Measurements from ENCODE around the gene PTK7.

Gene PTK7

DNA sequence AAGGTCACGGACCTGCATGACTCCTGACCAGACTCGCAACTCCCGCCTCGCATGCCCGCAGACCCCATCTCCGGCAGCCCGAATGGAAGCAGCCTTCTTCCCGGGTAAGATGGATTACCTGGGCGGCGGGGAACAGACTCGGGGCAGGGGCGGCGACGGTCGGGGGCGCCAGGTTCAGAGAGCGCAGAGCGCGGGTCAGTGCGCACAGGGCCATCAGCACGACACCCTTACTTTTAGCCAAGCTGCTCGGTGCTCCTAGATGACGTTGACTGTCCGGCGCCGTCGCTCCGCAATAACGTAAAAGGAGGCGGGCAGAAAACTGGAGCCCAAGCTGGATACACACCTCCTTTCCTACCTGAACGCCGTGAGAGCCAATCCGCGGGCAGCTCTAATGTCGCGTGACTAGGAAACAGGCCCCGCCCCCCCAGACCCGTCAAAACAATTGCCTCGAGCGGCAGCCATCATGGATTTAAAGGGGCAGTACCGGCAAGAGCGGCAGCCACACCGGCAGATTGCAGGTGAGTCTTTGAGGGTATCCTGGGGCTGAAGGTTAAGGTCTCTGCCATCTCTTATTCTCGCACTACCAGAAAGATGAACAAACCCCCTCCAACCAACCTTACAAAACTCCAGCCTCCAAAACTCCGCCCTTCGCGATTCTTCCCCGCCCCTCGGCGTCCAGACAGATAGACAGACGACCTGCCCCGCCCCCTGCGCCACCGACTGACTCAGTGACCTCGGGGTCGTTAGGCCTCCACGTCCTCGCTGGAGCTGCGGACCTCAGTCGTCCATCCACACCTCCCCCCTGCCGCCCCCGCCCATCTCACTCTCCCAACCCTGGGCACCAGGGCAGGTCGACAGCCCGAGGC lies 16.7 kb upstream of the PTK7 start, which contains the start of the genes KLC4 and MRPL2:
TSS of gene KLC4 (plus strand) at position 464 of the 866 bp plus-strand sequence. CDS start 1,705 bp downstream, outside the sequence.
TSS of gene MRPL2 (minus strand) at position 267 of the 866 bp plus-strand sequence. CDS start at position 214, 53 bp downstream.
- Histone ChIP-seq H2AFZ (ENCODE audit: low read depth, low read length, severe bottlenecking) (peak within 1 kb of the TSS; percentile 85), H3K79me2 (ENCODE audit: insufficient read depth, low read length) (peaks cover 15% of the 10 kb centered on the region), H3K36me3 (ENCODE audit: low read length) (no peaks in the 10 kb centered on the region), H4K20me1 (ENCODE audit: low read depth, low read length) (no peaks in the 10 kb centered on the region), H3K9me2 (replicated peaks; ENCODE audit: insufficient read depth, low read length) (no peaks in the 10 kb centered on the region), H3K27me3 (ENCODE audit: low read length) (no peaks in the 10 kb centered on the region), H3K27ac (ENCODE audit: low read depth, low read length) (peak within 1 kb of the TSS; percentile 45; the same call in 1 of the 2 replicates), H3K9me3 (ENCODE audit: insufficient read depth, low read length) (no peaks in the 10 kb centered on the region), H3K4me3 (ENCODE audit: insufficient read depth, low read length, poor library complexity, severe bottlenecking) (peak within 1 kb of the TSS; percentile 87), H3K9ac (ENCODE audit: low read length) (peak within 1 kb of the TSS; percentile 86), H3K4me2 (ENCODE audit: low read depth, low read length, poor library complexity, severe bottlenecking) (peak within 1 kb of the TSS; percentile 85), H3F3A (ENCODE audit: insufficient read depth) (0 out of 2 replicates have a peak, but pooled peaks cover 1% of the 10 kb centered on the region)
- TF ChIP-seq EZH2phosphoT487 (conservative IDR thresholded peaks at IDR 0.05; ENCODE audit: low read length), result no peak
- TF ChIP-seq, protein P1, sequence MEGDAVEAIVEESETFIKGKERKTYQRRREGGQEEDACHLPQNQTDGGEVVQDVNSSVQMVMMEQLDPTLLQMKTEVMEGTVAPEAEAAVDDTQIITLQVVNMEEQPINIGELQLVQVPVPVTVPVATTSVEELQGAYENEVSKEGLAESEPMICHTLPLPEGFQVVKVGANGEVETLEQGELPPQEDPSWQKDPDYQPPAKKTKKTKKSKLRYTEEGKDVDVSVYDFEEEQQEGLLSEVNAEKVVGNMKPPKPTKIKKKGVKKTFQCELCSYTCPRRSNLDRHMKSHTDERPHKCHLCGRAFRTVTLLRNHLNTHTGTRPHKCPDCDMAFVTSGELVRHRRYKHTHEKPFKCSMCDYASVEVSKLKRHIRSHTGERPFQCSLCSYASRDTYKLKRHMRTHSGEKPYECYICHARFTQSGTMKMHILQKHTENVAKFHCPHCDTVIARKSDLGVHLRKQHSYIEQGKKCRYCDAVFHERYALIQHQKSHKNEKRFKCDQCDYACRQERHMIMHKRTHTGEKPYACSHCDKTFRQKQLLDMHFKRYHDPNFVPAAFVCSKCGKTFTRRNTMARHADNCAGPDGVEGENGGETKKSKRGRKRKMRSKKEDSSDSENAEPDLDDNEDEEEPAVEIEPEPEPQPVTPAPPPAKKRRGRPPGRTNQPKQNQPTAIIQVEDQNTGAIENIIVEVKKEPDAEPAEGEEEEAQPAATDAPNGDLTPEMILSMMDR (IDR thresholded peaks at IDR 0.05; ENCODE audit: insufficient read depth, low read length, poor library complexity, severe bottlenecking), result no peak

DNA sequence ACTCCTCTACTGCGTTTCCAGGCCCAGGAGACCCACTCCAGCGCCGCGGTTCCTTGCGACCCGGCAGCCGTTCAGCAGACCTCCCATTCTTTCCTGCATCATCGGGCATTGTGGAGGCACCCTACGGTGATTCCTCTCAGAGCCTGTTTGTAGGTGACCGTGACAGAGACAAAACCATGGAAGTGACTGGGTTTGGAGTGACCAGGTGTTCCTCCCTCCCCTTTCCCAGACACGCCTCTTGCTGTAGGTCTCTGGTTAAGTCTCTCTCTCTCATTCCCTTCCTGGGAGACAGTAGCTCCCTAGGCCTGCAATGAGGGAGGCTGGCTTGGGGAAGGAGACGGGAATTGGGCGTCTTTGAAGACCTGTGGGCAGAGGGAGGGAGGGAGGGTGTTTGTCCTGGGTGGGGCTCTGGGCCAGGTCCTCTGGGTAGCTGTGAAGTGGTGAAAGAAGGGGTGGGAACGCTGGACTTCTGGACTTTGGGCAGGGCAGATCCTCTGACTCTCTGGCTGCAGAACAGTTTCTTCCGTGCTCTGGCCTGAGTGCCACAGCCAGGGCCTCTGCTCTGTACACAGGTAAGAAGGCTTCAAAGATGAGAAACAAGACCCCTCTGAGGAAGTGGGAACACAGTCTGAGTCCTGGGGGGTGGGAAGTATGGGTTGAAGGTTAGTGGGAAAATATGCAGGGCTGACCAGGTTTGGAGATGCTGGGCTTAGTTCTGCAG lies 15.9 kb upstream of the PTK7 start:
- Histone ChIP-seq H3K79me2 (ENCODE audit: insufficient read depth, low read length) (peaks cover 15% of the 10 kb centered on the region), H3K4me3 (ENCODE audit: insufficient read depth, low read length, poor library complexity, severe bottlenecking) (peak overlapping the region; percentile 87), H3F3A (ENCODE audit: insufficient read depth) (no peaks in the 10 kb centered on the region), H3K9me2 (replicated peaks; ENCODE audit: insufficient read depth, low read length) (no peaks in the 10 kb centered on the region), H3K36me3 (ENCODE audit: low read length) (no peaks in the 10 kb centered on the region), H2AFZ (ENCODE audit: low read depth, low read length, severe bottlenecking) (peak overlapping the region; percentile 85), H3K9me3 (ENCODE audit: insufficient read depth, low read length) (no peaks in the 10 kb centered on the region), H3K27me3 (ENCODE audit: low read length) (no peaks in the 10 kb centered on the region), H4K20me1 (ENCODE audit: low read depth, low read length) (no peaks in the 10 kb centered on the region), H3K9ac (ENCODE audit: low read length) (peak overlapping the region; percentile 86), H3K4me2 (ENCODE audit: low read depth, low read length, poor library complexity, severe bottlenecking) (peak overlapping the region; percentile 71), H3K27ac (ENCODE audit: low read depth, low read length) (no peak overlapping the region)
- TF ChIP-seq, protein P1 (IDR thresholded peaks at IDR 0.05; ENCODE audit: insufficient read depth, low read length, poor library complexity, severe bottlenecking), result no peak
- no peak for TF ChIP-seq EZH2phosphoT487 (conservative IDR thresholded peaks at IDR 0.05; ENCODE audit: low read length)

DNA sequence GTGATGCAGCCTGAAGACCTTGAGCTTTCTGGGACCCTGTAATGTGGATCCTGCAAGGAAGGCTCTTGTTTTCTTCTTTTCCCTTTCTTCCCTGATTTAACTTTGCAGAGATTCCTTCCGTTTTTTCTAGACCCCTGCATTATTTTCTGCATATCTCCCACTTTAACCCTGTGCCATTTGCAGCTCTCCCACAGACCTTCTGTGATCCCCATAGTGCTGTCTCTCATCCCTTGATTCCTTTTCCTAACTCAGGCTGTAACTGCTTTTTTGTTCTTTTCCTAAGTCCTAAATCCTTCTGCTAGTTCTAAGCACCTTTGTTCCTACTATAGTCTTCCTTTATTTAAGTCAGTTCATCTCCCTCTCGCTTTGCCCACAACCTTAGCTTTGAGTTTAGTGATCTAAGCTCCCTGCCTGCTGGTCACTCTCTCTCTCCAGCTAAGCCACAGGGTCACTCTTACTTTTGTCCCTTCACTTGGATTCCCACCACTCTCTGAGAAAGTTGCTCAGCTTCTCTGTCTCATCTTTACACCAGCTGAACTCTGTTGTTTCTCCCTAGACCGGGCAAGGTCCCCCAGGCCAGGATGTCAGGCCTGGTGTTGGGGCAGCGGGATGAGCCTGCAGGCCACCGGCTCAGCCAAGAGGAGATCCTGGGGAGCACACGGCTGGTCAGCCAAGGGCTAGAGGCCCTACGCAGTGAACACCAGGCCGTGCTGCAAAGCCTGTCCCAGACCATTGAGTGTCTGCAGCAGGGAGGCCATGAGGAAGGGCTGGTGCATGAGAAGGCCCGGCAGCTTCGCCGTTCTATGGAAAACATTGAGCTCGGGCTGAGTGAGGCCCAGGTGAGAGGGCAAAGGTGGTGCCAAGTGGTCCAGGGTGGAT lies 15.1 kb upstream of the PTK7 start:
- no peak for TF ChIP-seq EZH2phosphoT487 (conservative IDR thresholded peaks at IDR 0.05; ENCODE audit: low read length)
- TF ChIP-seq, protein P1 (IDR thresholded peaks at IDR 0.05; ENCODE audit: insufficient read depth, low read length, poor library complexity, severe bottlenecking), result no peak

More for the DNA sequence above, 15.1 kb upstream of the PTK7 start:
- Histone ChIP-seq H3F3A (ENCODE audit: insufficient read depth) (no peaks in the 10 kb centered on the region), H3K9me3 (ENCODE audit: insufficient read depth, low read length) (no peaks in the 10 kb centered on the region), H3K27ac (ENCODE audit: low read depth, low read length) (no peak overlapping the region), H3K4me3 (ENCODE audit: insufficient read depth, low read length, poor library complexity, severe bottlenecking) (no peak overlapping the region), H3K79me2 (ENCODE audit: insufficient read depth, low read length) (peaks cover 15% of the 10 kb centered on the region), H3K4me2 (ENCODE audit: low read depth, low read length, poor library complexity, severe bottlenecking) (peak overlapping the region; percentile 71), H3K9ac (ENCODE audit: low read length) (peak overlapping the region; percentile 86; the same call in 1 of the 2 replicates), H3K27me3 (ENCODE audit: low read length) (no peaks in the 10 kb centered on the region), H2AFZ (ENCODE audit: low read depth, low read length, severe bottlenecking) (no peak overlapping the region), H3K36me3 (ENCODE audit: low read length) (no peaks in the 10 kb centered on the region), H4K20me1 (ENCODE audit: low read depth, low read length) (no peaks in the 10 kb centered on the region), H3K9me2 (replicated peaks; ENCODE audit: insufficient read depth, low read length) (no peaks in the 10 kb centered on the region)

Data from SU-DHL-6 (cell line).